Measurements from ENCODE around the gene TMOD1.

GRCh38 chr9:97560851-97561250 is 59.4 kb downstream of the TMOD1 start:
- TF ChIP-seq TAF1 (IDR thresholded peaks at IDR 0.05; ENCODE audit: borderline replicate concordance, insufficient read depth, low read length) (no peak), FOXP2 (optimal IDR thresholded peaks at IDR 0.05; ENCODE audit: borderline replicate concordance, extremely low read depth, extremely low read length, insufficient read depth) (no peak)

Measured in PFSK-1 (cell line).